ENCODE measurements around the gene INPP5A. TPM values are rescaled to one million over a fixed set of nuclear protein-coding genes. Genes with fewer than 3 reads are reported as not detected.

The INPP5A gene
- total and polyA plus RNA-seq, 9 of the 15 experiments (the other 6 are each of a cell fraction or from before 2014, with no cell fraction given) = 0.66 to 11.6 (median 7.7) TPM

DNA sequence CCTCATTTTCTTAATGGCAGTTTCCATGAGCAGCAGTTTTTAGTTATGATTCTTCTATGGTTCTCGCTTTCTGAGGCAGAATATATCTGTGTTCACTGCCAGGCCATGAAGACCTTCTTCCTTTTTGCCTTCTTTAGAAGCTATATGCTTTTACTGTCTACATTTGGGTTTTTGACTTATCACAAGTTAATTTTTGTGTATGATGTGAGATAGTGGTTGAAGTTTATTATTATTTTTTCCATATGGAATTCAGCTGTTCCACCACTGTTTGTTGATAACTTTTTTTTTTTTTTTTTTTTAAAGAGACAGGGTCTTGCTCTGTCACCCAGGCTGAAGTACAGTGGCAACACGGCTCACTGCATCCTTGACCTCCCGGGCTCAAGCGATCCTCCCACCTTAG lies 44.5 kb downstream of the INPP5A start:
- Histone ChIP-seq H2AFZ (ENCODE audit: low read depth, low read length) (no peak overlapping the region), H3K27me3 (ENCODE audit: control insufficient read depth in 2 of 2, insufficient read depth in 2 of 2, low read length in 2 of 2) (no peaks in the 10 kb centered on the region), H3K4me3 (no peak overlapping the region), H3K9me3 (replicated peaks; ENCODE audit: control insufficient read depth, insufficient read depth, low read depth, low read length) (no peaks in the 10 kb centered on the region), H3K9ac (ENCODE audit: insufficient read depth in 1 of 2, low read depth in 2 of 2, low read length in 2 of 2) (no peak overlapping the region), H4K20me1 (replicated peaks; ENCODE audit: control insufficient read depth, insufficient read depth, low read length) (no peaks in the 10 kb centered on the region), H3K79me2 (ENCODE audit: control insufficient read depth, insufficient read depth, low read length) (no peaks in the 10 kb centered on the region; the same call in 2 of the 3 replicates), H3K27ac (ENCODE audit: extremely low read depth, low read depth, low read length) (no peak overlapping the region), H3K4me2 (ENCODE audit: insufficient read depth, low read length) (no peak overlapping the region), H3K9me1 (ENCODE audit: control insufficient read depth, insufficient read depth, low read length) (no peaks in the 10 kb centered on the region), H3K4me1 (replicated peaks in 1 of 2; ENCODE audit: control insufficient read depth in 2 of 2, insufficient read depth in 2 of 2, low read length in 2 of 2) (peaks cover 6 to 33% of the 10 kb centered on the region in 2 experiments; a peak in 4 of 5 replicates), H3K36me3 (ENCODE audit: control insufficient read depth, insufficient read depth, low read length) (no peaks in the 10 kb centered on the region)
- ATAC-seq = no peak
- 80% methylated on average over 1 of the region's 4 CpGs for WGBS (ENCODE audit: insufficient coverage, low coverage, missing lambda C conversion rate)
- TF ChIP-seq, protein P1, sequence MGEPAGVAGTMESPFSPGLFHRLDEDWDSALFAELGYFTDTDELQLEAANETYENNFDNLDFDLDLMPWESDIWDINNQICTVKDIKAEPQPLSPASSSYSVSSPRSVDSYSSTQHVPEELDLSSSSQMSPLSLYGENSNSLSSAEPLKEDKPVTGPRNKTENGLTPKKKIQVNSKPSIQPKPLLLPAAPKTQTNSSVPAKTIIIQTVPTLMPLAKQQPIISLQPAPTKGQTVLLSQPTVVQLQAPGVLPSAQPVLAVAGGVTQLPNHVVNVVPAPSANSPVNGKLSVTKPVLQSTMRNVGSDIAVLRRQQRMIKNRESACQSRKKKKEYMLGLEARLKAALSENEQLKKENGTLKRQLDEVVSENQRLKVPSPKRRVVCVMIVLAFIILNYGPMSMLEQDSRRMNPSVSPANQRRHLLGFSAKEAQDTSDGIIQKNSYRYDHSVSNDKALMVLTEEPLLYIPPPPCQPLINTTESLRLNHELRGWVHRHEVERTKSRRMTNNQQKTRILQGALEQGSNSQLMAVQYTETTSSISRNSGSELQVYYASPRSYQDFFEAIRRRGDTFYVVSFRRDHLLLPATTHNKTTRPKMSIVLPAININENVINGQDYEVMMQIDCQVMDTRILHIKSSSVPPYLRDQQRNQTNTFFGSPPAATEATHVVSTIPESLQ (CRISPR knock-in tag; IDR thresholded peaks at IDR 0.05) = no peak
- no peak for TF ChIP-seq LARP7 (IDR thresholded peaks at IDR 0.05)
- intact Hi-C loops (cut with micrococcal nuclease) = no loop called here
- in situ Hi-C loops (cut with MboI) = no loop called here
- FAIRE-seq = no peak
- BruUV-seq (replicated peaks) = no TSS peak
- POLR2A ChIA-PET = interaction anchor here (0.6 to 0.7 kb wide), 3 partner anchors 15 to 123 kb away, joined by 3 read pairs; no protein-coding TSS in a partner anchor
- DNase-seq (ENCODE audit: extremely low read depth in 1 of 4, low spot score in 3 of 4) = no peak
- CTCF ChIA-PET (ENCODE audit: low intra/inter-chr PET ratio) = no interaction called here

DNA sequence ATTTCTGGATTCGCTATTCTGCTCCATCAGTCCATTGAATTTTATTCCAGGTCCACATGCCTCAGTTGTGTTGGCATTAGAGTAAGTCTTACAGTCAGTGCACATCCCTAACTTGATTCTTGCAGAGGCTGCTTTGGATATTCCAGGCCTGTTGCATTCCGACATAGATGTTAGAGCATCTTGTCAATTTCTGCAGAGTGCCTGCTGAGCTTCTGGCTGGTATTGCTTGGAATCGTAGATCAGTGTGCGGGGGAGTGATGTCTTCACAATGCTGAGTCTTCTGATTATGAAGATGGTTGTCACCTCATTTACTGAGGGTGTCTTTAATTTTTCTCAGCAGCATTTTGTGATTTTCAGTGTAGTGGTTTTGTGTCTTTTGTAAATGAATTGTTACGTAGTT lies 45.2 kb downstream of the INPP5A start:
- 46% methylated on average over 4 of the region's 5 CpGs for WGBS (ENCODE audit: insufficient coverage, low coverage, missing lambda C conversion rate)
- Histone ChIP-seq H3K79me2 (ENCODE audit: control insufficient read depth, insufficient read depth, low read length) (no peaks in the 10 kb centered on the region; the same call in 2 of the 3 replicates), H3K9me3 (replicated peaks; ENCODE audit: control insufficient read depth, insufficient read depth, low read depth, low read length) (no peaks in the 10 kb centered on the region), H3K4me2 (ENCODE audit: insufficient read depth, low read length) (no peak overlapping the region), H3K36me3 (ENCODE audit: control insufficient read depth, insufficient read depth, low read length) (no peaks in the 10 kb centered on the region), H3K4me3 (no peak overlapping the region), H4K20me1 (replicated peaks; ENCODE audit: control insufficient read depth, insufficient read depth, low read length) (no peaks in the 10 kb centered on the region), H2AFZ (ENCODE audit: low read depth, low read length) (no peak overlapping the region), H3K27me3 (ENCODE audit: control insufficient read depth in 2 of 2, insufficient read depth in 2 of 2, low read length in 2 of 2) (no peaks in the 10 kb centered on the region), H3K9me1 (ENCODE audit: control insufficient read depth, insufficient read depth, low read length) (no peaks in the 10 kb centered on the region), H3K4me1 (replicated peaks in 1 of 2; ENCODE audit: control insufficient read depth in 2 of 2, insufficient read depth in 2 of 2, low read length in 2 of 2) (peaks cover 6 to 31% of the 10 kb centered on the region in 2 experiments; a peak in 4 of 5 replicates), H3K27ac (ENCODE audit: extremely low read depth, low read depth, low read length) (no peak overlapping the region), H3K9ac (ENCODE audit: insufficient read depth in 1 of 2, low read depth in 2 of 2, low read length in 2 of 2) (no peak overlapping the region)
- peak; percentile 12; the same call in 1 of the 2 replicates for TF ChIP-seq CBFA2T3 (IDR thresholded peaks at IDR 0.05)
- TF ChIP-seq PTTG1 (tag; IDR thresholded peaks at IDR 0.05; ENCODE audit: low read depth) = no peak
- ChIA-PET POLR2A (interaction anchor here (0.7 kb wide), 2 partner anchors 123 to 126 kb away, joined by 3 read pairs; no protein-coding TSS in a partner anchor), CTCF (ENCODE audit: low intra/inter-chr PET ratio) (no interaction called here)
- no TSS peak for BruUV-seq (replicated peaks)
- intact Hi-C loops (cut with micrococcal nuclease) = no loop called here
- FAIRE-seq (no peak), ATAC-seq (no peak), DNase-seq (ENCODE audit: extremely low read depth in 1 of 4, low spot score in 3 of 4) (no peak)
- in situ Hi-C loops (cut with MboI) = no loop called here

Measured in K562 (cell line).